ENCODE data around the gene SP1.
"Not testable (repeated sequence)": the region's sequence is repeated elsewhere in the genome, so short reads cannot be mapped to it uniquely, and the experiment has no call there.

The SP1 gene

DNA sequence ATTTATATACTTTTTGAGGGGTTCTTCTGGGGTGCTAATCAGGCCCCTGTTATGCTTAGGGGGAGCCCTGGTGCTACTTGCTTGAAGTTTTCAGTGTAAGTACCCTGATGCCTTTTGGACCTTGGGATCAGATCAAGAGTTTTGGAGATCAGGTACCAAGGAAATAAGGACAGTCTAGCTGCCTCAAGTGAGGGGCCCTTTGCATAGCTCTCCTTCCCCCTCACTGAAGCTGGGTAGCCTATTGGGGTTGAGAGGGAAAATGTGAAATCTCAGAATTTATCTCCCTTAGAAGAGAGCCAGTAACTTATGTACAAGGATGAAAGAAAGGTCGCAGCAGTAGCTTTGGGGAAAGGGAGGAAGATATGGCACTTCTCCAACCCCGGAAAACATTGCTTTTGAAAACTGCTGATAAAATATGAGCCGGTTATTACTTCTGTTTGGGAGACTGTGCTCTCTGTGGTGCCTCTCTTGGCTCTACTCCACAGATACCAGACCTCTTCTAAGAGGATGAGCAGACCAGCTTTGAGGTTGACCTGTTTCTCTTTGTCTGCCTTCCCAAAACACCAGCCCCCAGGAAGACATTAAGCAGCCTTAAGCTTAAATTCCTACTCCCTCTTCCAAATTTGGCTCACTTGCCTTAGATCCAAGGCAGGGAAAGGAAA lies 34.9 kb downstream of the SP1 start:
- DNase-seq: no peak

DNA sequence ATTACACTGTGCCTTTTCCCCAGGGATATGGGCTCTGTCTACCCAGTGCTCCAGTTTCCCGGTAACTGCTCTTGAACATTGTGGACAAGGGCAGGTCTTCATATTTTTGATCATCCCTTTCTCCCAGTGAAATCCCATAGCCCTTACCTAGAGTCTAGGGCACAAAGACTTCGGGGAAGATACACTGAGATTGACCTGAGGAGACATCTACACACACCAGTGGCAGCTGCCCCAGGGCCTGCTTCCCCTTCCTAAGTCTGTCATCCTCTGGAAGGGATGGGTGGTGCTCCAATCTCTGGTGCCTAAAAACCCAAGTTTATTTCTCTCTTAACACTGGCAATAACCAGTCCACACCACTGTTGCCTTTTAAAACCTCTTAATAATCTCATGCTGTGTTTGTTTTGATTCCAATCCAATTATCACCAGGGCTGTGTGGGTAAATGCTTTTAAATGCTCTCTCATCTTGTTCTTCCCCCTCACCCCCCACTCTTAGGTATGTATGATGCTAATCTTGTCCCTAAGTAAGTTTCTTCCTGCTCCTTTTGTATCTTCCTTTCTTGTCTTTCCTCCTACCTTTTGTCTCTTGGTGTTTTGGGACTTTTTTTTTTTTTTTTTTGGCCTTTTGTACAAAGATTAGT lies 35.9 kb downstream of the SP1 start:
- DNase-seq: not testable (repeated sequence)

DNA sequence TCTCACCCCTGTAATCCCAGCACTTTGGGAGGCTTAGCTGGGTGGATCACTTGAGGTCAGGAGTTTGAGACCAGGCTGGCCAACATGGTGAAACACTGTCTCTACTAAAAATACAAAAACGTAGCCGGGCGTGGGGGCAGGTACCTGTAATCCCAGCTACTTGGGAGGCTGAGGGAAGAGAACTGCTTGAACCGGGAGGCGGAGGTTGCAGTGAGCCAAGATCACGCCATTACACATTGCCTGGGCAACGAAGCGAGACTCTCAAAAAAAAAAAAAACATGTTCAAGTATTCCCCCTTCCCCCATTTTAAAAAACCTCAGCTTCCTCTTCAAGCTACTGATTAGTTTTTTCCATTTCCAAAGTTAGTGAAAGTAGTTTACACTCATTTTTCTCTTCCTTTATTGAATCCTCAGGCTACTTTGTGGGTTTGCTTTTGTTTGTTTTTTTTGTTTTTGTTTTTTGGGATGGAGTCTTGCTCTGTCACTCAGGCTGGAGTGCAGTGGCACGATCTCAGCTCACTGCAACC lies 37.4 kb downstream of the SP1 start:
- not testable (repeated sequence) for DNase-seq

GRCh38 chr12:53418221-53418620 lies 38.2 kb downstream of the SP1 start:
- DNase-seq: no peak

GRCh38 chr12:53419756-53420155 lies 39.8 kb downstream of the SP1 start:
- DNase-seq: no peak

GRCh38 chr12:53422247-53422646 lies 42.3 kb downstream of the SP1 start:
- DNase-seq: not testable (repeated sequence)

- DNase-seq: no peak
Observed at GRCh38 chr12:53423597-53423996, 43.6 kb downstream of the SP1 start, which contains the start of gene AMHR2. TSS of gene AMHR2 (plus strand) at chr12:53423855. CDS start at chr12:53423935, 80 bp downstream.

- DNase-seq: no peak
Observed at GRCh38 chr12:53424626-53425514, 44.9 kb downstream of the SP1 start.

- DNase-seq: no peak
Observed at GRCh38 chr12:53425515-53426150, 45.7 kb downstream of the SP1 start.

- DNase-seq: no peak
Observed at GRCh38 chr12:53427905-53428594, 48.1 kb downstream of the SP1 start.

DNA sequence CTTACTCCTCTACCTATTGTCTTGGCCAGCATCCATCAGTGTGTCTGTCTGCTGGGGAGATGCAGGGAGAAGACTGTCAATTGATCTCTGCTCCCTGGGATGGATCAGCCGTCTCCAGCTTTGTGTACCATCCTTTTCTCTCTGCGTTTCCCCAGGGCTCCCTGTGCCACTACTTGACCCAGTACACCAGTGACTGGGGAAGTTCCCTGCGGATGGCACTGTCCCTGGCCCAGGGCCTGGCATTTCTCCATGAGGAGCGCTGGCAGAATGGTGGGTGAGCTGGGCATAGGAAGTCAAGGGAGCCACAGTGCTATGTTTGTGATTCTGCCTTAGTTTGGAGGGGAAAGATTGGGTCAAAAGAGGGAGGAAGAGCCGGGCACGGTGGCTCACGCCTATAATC lies 48.8 kb downstream of the SP1 start:
- no peak for DNase-seq

GRCh38 chr12:53430116-53430515 lies 50.1 kb downstream of the SP1 start:
- DNase-seq: no peak

- peak; percentile 23 to 38 for DNase-seq
Observed at GRCh38 chr12:53431187-53431586, 51.2 kb downstream of the SP1 start.

DNA sequence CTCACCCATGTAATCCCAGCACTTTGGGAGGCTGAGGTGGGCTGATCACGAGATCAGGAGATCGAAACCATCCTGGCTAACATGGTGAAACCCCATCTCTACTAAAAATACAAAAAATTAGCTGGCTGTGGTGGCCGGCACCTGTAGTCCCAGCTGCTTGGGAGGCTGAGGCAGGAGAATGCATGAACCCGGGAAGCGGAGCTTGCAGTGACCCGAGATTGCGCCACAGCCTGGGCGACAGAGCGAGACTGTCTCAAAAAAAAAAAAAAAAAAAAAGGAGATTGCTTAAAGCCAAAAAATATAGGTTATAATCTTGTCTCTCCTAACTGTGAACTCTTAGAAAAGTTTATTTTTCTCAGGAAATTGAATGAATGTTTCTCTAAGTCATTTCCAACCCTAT lies 55.4 kb downstream of the SP1 start:
- not testable (repeated sequence) for DNase-seq

- not testable (repeated sequence) for DNase-seq
Observed at GRCh38 chr12:53439582-53439981, 59.6 kb downstream of the SP1 start.

DNA sequence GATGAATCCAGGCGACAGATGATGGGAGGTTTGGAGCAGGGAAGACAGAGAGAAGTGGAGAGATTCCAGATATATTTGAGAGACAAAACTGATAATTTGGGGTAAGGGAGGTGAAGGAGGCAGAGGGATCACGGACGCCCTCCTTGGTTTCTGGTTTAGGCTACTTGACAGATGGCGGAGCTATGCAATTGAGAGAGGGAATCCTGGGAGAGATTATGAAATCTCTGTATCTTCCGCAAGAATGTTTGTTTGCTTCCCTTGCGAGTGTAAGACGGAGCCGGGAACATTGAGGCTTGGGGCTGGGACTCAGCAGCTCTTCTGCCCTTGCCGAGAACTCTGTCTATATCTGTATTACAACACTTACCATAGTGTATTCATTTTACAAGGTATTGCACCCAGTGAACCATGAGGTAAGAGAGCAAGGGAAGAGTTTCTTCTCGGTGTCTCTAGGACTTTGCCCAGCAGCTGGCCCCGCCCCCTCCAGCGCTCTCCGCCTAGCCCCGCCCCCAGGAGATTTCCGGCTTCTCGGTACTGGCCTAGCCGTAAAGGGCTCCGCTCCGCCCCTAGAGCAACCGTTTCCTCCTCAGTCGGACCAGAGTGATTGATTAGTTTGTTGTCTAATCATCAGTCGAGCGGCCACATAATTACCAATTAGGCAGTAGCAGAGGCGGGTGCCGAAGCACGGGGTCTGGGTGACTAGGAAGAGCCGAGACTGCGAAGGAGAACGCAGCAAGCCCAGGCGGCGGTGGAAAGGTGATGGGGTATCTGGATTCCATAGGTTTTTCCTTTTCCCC lies 61.3 kb downstream of the SP1 start, which contains the start of gene PRR13:
Gene PRR13, plus strand, starts transcription at position 695 of the 794 bp plus-strand sequence. CDS start 981 bp downstream, outside the sequence.
- DNase-seq: peak; percentile 99

DNA sequence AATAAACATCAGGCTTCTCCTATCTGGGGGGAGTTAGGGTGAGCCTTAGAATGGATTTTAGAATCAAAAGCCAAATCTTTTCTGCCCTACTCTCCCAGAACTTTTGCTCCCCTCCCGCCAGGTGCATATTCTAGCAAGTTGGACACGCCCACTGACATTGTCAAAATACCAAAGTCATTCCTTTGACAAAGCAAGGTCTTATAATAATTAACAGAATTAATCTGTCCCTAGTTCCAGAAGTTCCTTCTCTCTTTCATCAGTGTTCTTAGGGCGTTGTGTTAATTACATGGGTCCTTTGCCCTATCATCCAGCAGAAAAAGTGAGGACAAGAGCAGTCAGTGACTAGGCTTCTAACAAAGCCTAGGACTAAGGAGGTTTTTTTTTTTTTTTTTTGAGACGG lies 64.0 kb downstream of the SP1 start:
- DNase-seq: no peak

DNA sequence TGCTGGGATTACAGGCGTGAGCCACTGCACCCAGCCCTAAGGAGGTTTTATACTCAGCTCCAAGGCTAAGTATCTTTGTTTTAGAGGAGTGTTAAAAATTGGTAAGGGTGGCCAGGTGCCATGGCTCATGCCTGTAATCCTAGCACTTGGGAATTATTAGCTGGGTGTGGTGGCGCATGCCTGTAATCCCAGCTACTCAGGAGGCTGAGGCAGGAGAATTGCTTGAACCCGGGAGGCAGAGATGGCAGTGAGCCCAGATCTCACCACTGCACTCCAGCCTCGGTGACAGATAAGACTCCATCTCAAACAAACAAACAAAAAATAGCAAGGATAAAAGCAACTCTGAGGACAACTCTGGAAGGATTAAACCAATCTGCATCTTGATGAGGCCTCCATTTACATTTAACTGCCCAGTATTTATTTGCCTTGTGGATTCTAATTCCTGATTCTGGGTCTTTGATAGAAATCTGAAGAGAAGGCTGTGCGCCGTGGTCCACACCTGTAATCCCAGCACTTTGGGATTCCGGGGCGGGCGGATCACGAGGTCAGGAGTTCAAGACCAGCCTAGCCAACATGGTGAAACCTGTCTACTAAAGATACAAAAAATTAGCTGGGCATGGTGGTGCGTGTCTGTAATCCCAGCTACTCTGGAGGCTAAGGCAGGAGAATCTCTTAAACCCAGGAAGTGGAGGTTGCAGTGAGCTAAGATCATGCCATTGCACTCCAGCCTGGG lies 64.8 kb downstream of the SP1 start:
- not testable (repeated sequence) for DNase-seq

- no peak for DNase-seq
Observed at GRCh38 chr12:53450936-53451335, 71.0 kb downstream of the SP1 start.

DNA sequence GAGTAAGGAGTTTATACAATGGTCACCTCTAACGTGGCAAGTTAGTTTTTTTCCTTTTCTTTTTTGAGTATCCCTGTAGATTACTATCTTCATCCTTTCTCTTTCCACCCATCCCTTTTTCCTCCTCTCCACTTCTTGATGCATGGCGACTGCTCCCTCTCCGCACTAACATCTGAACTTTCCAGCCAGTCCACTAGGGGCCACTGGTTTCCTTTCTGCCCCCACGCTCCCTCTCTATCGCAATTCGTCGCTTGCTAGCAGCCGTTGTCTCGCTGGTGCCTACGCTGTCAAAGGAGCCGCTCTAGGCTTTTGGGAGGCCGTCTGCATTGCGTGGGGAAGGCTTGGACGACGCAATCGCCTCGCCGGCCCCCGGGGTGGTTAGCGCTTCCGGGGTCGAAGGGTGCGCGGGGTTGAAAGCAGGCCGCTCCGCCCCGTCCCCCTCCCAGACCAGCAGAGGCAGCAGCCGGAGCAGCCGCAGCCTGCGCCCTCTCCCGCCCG lies 71.7 kb downstream of the SP1 start, which contains the start of gene PCBP2:
Gene PCBP2, plus strand, starts transcription at position 442 of the 498 bp plus-strand sequence. CDS start 2,699 bp downstream, outside the sequence.
- DNase-seq: peak; percentile 99

Measured in SHP77 (cell line).